HG02763 (cell line): ENCODE data around the gene GEMIN7.

Experiments used
- ATAC-seq: cut with Tn5 transposase; IDR thresholded peaks from one replicate; pipeline ENCODE4 v1.9.1; 2021; ENCODE audit warnings: mild to moderate bottlenecking, moderate library complexity; ENCODE audit not compliant: unreplicated experiment

The GEMIN7 gene

DNA sequence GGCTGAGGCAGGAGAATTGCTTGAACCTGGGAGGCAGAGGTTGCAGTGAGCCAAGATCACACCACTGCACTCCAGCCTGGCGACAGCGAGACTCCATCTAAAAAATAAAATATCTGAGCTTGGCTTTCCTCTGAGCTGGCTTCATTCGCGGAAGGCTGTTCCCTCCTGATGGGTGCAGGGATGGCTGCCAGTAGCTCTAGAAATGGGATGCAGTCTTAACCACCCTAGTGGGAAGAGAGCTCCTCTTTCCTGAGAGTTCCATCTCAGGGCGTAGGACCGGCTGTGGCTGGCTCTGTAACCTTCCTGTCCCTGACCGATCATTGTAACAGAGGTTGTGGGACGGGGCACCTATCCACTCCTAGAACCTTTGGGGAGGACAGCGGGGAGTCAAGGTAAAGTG lies 46.3 kb downstream of the GEMIN7 start:
- ATAC-seq, result no peak

DNA sequence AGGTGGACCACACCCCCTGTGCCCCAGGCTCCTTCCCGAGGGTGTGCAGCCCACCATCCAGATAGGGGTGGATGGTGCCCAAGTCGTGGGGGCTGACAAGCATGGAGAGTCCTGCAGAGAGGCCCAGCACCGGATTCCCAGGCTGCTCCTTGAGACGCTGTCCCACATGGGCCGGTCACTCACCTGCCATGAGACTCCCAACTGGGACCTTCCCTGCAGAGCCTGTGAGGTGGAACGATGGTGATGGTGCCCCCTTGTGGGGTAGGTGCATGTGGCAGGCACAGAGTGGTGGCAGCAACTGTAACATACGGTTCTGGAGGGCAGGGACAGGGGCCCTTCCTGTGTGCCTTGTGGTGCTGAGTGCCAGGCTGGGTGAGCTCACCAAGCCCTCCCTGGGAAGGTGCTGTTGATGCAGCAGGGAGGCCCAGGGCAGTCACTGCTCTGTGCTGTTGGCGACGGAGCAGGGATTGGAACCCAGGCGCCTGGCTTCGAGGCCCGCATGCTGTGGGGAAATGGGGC lies 47.0 kb downstream of the GEMIN7 start:
- ATAC-seq, result no peak

DNA sequence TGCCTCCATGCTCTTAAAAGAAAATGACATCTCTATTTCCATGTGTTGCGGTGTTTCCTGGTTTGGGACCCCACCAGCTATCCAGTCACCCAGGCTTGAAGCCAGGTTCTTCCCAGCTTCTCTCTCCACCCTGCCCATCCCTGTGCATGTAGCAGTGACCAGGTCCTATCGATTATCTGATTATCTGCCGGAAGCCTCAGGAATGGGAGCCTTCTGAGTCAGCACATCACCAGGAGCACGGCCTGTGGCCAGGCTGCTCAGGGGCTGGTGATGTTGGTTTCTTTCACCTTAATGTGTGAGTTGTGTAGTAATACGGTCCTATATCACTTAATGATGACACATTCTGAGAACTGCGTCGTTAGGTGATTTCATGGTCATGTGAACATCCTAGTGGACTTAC lies 47.6 kb downstream of the GEMIN7 start:
- no peak for ATAC-seq

DNA sequence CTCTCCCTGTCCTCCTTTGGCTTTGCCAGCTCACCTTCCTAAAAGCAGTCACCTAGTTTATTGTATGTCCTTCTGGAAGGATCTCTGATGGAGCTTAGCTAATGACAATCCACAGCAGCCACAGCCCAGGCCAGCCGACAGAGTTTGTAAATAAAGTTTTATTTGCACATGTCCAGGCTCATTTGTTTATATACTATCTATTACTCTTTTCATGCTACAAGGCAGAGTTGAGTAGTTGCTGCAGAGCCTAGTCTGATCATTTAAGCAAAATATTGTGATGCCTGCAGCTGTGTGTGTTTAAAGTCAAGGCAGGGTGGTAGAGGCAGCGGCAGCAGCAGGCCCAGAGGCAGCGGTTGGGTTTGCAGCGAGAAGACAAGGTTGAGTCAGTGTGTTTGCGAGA lies 49.1 kb downstream of the GEMIN7 start:
- ATAC-seq, result no peak

DNA sequence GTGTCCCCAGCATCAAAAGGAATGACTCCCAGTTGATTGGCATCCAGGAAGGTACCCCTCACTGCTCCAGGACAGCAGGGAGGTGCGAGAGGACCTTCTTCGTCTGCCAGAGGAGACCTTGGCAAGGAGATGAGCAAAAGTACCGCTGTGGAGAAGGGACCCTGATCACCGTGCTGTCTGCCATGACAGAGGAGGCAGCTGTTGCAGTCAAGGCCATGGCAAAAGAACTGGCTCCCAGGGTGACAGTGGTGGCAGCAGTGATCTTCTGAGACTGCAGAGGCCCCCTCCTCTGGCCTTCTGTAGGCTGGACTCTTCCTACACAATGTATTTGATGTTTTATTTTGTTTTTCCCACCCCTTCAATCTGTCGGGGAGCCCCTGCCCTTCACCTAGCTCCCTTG lies 49.7 kb downstream of the GEMIN7 start:
- no peak for ATAC-seq

DNA sequence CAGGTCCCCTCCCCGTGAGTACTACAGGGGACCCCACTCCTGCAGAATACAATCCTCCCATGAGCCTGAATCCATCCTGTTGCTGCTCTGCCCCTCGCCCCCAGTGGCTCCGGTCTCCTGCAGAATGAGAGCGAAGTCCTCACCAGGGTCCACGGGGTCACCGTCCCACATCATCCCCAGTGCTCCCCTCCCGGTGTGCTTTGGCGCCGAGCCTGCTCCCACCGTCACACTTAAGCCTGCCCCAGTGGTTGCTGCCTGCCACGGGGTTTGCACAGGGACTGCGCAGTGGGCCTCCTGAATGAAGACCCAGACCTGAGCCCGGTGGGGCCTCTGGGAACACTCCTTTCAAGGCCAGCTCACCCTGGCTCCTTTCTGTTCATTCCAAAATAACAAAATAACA lies 51.2 kb downstream of the GEMIN7 start:
- ATAC-seq, result no peak

DNA sequence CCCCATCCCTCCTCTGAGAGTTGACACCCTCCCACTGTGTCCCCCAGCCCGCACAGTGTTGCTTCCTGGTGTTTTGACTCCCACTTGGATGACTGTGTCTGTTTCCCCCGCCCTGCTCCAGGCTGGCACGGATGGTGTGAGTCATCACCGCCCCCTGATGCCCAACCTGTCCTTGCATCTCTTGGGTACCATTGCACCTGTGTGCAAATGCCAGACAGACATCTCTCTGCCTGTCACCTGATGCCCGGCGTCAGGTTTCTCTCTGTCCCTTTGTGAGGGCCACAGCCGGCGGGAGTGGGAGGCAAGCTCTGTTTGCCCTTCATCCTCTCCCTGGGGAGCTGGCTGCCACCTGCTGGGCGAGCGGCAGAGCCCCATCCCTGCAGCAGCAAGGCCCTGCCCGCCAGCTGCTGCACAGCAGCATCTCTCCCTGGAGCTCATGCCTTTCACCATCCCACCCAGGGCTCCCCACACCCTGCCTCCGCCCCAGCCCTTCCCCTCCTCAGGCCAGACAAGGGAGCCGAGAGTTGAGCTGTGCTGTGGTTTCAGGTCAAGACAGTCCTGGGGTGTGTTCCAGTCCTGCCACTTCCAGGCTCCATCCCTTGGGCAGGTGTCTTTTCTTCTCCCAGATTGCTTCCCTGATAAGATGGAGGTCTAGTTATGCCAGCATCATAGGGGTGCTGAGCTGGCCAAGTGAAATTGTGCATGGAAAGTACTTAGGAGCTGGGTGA lies 52.0 kb downstream of the GEMIN7 start:
- no peak for ATAC-seq

DNA sequence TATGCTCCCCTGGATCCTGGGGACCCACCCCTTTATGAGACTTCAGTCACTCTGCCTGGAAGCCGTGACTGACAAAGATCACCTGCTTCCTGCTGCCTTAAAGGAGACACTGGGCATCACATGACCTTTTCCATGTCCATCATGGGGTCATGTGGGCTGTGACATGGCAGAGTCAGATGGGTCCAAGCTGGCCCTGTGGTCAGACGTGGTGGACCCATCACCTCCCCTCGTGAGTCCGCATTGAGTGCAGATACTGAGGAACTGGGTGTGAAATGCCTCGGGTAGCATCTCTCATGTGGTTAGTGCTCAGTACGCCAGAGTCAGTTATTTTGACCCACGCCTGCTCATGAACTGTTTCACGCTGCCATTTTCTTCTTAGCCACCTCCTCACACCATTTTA lies 54.6 kb downstream of the GEMIN7 start:
- ATAC-seq, result no peak

DNA sequence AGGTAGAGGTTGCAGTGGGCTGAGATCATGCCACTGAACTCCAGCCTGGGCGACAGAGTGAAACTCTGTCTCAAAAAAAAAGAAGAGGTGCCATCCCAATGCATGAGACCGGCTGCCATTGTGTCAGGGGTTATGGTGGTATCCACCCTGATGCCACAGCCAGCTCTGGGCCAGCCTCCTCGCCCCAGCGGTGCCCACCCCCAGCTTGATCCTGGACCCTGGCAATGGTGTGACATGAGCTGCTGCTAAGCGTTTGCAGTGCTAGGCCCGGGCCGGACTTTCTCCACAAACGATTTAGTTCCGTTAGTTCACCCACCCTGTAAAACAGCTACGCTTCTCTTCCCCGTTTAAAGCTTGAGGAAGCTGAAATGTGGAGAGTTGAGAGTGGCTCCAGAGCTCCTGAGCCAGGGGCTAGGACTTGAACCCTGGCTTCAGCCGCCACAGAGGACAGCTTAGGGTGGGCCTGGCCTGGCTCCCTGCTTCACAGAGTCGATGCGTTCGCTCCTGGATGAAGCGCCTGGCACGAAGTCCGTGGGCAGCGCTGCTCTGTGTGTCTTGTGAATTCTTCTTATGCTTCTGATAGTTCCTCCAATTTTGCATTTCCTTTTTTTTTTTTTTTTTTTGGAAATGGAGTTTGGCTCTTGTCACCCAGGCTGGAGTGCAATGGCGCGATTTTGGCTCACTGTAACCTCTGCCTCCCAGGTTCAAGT lies 56.3 kb downstream of the GEMIN7 start:
- ATAC-seq, result no peak

DNA sequence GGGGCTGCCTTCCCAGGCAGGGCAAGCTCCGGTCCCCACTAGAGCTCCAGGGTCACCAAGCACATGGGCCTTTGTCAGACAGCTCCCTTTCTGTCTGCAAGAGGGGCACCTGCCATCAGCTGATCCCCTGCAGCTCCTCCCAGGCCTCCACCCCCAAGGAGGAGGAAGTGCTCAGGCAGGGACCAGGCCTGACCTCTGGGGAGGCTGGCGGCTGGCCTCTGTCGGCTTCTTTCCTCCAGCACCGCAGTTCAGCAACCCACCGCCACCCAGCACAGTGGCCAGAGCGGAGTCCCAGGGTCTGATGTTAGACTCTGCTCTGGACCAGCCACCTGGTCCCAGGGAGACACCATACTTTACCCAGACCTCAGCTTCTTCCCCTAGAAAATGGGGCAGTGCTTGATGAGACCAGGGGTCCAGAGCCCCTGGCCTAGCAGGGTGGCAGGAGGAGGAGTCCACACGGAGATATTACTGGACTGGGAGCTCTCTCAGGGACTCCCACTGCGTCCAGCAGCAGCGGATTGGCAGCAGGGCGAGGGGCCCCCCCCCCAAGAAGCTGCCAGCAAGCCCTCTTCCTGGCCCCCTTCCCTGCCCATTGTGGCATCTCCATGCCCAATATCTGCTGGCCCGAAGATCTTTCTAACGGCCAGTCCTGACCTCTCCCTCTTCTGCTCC lies 57.6 kb downstream of the GEMIN7 start:
- no peak for ATAC-seq

DNA sequence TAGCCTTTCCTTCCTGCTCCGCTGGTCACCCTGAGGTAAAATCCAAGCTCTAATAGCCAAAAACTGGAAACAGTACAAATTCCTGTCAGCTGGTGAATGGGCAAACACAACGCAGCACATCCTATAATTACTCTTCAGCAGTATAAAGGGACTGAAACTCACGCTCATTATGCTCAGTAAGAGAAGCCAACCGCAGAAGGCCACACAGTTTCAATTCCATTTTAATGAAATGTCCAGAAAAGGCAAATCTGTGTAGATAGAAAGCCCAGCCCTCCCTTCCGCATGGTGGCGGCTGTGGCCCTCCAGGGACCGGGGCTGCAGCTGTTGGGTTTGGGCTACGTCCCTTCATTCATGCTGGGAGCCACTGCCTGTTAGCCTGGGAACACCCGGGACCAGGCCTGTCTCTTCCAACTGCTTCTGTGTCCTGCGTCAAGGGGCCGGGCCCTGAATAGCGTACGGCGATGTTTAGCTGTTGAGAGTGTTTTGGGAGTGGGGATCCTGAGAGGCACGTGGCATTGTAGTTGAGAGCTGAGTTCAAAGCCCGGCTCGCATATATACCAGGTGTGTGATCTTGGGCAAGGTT lies 58.2 kb downstream of the GEMIN7 start:
- ATAC-seq, result peak; percentile 69

DNA sequence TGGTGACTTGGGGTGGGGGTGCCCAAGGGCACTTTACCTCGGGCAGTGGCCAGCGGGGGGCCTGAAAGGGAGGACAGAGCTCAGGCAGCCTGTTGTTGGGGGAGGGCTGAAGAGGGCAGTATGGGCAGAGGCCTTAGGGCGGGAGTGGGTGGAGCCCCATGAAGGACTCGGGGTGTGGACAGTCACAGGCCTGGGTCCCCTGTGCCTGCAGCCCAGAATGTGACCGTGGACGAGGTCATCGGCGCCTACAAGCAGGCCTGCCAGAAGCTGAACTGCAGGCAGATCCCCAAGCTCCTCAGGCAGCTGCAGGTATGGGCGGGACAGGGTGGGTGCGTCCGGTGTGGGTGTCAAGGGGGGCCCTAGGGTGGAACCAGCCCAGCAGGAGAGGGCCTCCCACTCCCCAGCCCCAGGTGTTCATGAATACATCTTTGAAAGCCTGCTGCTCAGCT lies 59.3 kb downstream of the GEMIN7 start:
- ATAC-seq, result no peak

DNA sequence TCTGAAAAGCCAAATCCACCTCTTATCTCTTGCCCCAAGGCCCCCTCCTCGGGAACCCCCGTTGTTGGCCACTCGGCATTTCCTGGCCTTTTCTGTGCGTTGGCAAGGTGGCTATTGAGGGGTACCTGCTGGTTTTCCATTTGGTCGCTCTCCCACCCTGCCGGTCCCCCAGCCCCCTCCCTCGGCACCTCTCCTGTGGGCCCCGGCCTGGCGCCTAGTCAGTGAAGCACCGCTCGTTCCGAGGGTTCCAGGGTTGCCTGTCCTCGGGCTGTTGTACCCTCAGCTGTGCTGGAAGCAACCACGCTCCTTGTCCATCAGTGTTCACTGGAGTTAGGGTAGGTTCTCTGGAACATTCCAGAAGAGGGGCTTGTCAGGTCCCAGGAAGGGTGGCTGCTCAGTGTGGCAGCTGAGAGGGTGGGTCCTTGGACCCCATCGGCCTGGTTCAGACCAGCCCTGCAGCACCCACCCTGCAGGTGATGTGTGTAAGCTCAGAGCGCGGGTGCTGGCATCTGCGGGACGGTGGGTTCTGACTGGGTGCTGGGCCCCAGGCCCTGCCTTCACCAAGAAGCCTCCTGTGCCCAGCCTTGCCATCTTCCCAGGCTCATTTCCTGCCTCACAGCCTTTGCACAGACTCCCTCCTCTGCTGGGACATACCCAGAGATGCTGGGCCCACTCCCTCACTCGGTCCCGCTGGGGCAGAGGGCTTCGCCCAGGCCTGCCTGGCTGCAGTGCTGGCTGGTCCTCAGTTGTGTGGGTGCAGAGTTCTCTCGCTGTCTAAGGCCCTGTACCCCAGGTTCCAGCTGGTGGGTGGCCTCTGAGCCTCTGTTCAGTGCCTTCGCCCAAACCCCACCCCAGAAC lies 60.5 kb downstream of the GEMIN7 start:
- no peak for ATAC-seq

DNA sequence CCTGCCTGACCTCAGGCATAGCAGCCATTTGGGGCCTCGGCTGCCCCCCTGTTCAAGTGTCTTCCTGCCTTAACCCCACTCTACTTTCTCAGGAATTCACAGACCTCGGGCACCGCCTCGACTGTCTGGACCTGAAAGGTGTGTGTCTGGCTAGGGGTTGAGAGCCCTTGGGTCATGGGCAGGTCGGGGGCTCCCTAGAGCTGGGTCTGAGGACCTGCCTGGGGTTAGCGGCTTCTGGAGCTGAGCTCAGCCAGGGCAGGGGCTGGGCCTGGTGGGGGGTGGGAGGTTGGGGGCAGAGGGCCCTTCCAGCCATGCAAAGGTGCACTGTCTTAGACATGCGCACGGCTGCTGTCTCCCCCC lies 61.1 kb downstream of the GEMIN7 start:
- ATAC-seq, result no peak

DNA sequence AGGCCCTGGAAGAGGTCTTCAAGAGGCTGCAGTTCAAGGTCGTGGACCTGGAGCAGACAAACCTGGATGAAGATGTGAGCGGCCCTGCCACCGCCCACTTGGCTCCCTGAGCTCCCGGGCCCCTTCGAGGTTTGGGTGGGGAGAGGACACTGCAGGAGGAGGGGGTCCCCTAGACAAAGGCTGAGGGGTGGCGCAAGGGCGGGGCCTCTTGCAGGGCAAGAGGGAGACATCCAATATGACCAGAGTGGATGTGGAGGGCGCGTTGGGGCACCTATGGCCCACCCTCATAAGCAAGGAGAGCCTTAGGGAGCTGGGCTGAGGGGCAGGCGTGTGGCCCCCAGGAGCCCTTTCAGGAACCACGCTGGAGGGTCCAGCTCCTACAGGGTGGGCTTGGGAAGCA lies 61.5 kb downstream of the GEMIN7 start:
- no peak for ATAC-seq
